H1 (cell line): ENCODE results near the gene PPP1R2B. TPM values are rescaled to one million over a fixed set of nuclear protein-coding genes. Genes with fewer than 3 reads are reported as not detected.

Source experiments
- CTCF ChIA-PET: fragments of 300-600 bp; sonication (Branson Sonifier 250); formaldehyde crosslinking; loops from one replicate; lab custom pipeline; 2021; ENCODE audit not compliant: partially characterized antibody; lab: Charles Lee
- POLR2A ChIA-PET: fragments of 300-600 bp; sonication (Branson Sonifier 250); formaldehyde crosslinking; loops from one replicate; lab custom pipeline; 2021; ENCODE audit warnings: inconsistent platforms; ENCODE audit not compliant: partially characterized antibody; lab: Charles Lee
- DNase-seq, 2 experiments: peaks; one replicate each; pipeline versions ENCODE4 v3.0.0 to v3.0.0-alpha.2; 2010 to 2022; ENCODE audit warnings: low spot score in 2 of 2, low read depth in 1 of 2, mixed read lengths in 1 of 2
- FAIRE-seq: peaks from 2 replicates; lab custom pipeline; 2011; peaks lifted over from hg19 to GRCh38; lab: Jason Lieb, UNC
- H2AFZ ChIP-seq: 2 replicates; pipeline ENCODE4 v1.8.1; 2012; ENCODE audit warnings: low read length, inconsistent platforms
- H2AK5ac ChIP-seq: 2 replicates; pipeline ENCODE4 v1.6.1; 2013; ENCODE audit warnings: low read depth, low read length
- H2BK120ac ChIP-seq: replicated peaks from 2 replicates; pipeline ENCODE3; 2013; ENCODE audit warnings: low read depth, low read length, inconsistent platforms
- H2BK12ac ChIP-seq: 2 replicates; pipeline ENCODE4 v1.6.1; 2013; ENCODE audit warnings: low read depth, low read length
- H2BK15ac ChIP-seq: 2 replicates; pipeline ENCODE4 v1.6.1; 2013; ENCODE audit warnings: low read length
- H2BK20ac ChIP-seq: 2 replicates; pipeline ENCODE4 v1.6.1; 2013; ENCODE audit warnings: low read length
- H2BK5ac ChIP-seq: 2 replicates; pipeline ENCODE4 v1.6.1; 2013; ENCODE audit warnings: low read depth, low read length
- H3K14ac ChIP-seq: 2 replicates; pipeline ENCODE4 v1.6.1; 2013; ENCODE audit warnings: inconsistent platforms; ENCODE audit not compliant: insufficient read length
- H3K18ac ChIP-seq: 2 replicates; pipeline ENCODE4 v1.6.1; 2013; ENCODE audit warnings: low read length; ENCODE audit errors: extremely low read depth
- H3K23ac ChIP-seq: 2 replicates; pipeline ENCODE4 v1.6.1; 2013; ENCODE audit warnings: inconsistent platforms; ENCODE audit not compliant: insufficient read length
- H3K23me2 ChIP-seq: 2 replicates; pipeline ENCODE4 v1.6.1; 2013; ENCODE audit warnings: low read depth, low read length
- H3K27ac ChIP-seq: 2 replicates; pipeline ENCODE4 v1.6.1; 2011; ENCODE audit warnings: low read depth, low read length, inconsistent platforms
- H3K27me3 ChIP-seq, 4 experiments: replicated peaks in 1 of 4; 1 replicate in 1 of 4; 2 replicates in 3 of 4; pipeline versions ENCODE4 v1.6.1 to v1.8.1; 2011 to 2013; ENCODE audit warnings: low read length in 3 of 4, mild to moderate bottlenecking in 3 of 4, inconsistent platforms in 2 of 4, mixed read lengths in 2 of 4, moderate library complexity in 1 of 4; ENCODE audit not compliant: control insufficient read depth in 3 of 4, insufficient read depth in 3 of 4; ENCODE audit errors: extremely low read depth in 1 of 4
- H3K36me3 ChIP-seq, 4 experiments: 2 replicates each; pipeline versions ENCODE4 v1.6.1 to v1.8.1; 2011 to 2013; ENCODE audit warnings: mild to moderate bottlenecking in 4 of 4, low read length in 3 of 4, moderate library complexity in 2 of 4, control low read depth in 1 of 4, inconsistent platforms in 1 of 4; ENCODE audit not compliant: insufficient read depth in 4 of 4, control insufficient read depth in 2 of 4
- H3K4ac ChIP-seq: replicated peaks from 2 replicates; pipeline ENCODE3; 2013; ENCODE audit warnings: low read length, low read depth, mixed read lengths, inconsistent platforms; ENCODE audit not compliant: insufficient read length
- H3K4me1 ChIP-seq, 4 experiments: replicated peaks in 1 of 4; 1 replicate in 1 of 4; 2 replicates in 3 of 4; pipeline versions ENCODE4 v1.6.1 to v1.8.1; 2011 to 2013; ENCODE audit warnings: low read length in 3 of 4, inconsistent platforms in 2 of 4, mixed read lengths in 1 of 4; ENCODE audit not compliant: insufficient read depth in 4 of 4, control insufficient read depth in 3 of 4
- H3K4me2 ChIP-seq, 2 experiments: 2 replicates each; pipeline versions ENCODE4 v1.6.1 to v1.8.1; 2011 to 2013; ENCODE audit warnings: low read depth in 2 of 2, low read length in 2 of 2, control low read depth in 1 of 2, inconsistent platforms in 1 of 2, mild to moderate bottlenecking in 1 of 2; ENCODE audit not compliant: insufficient read depth in 1 of 2
- H3K4me3 ChIP-seq, 4 experiments: fragments of 200-600, 300-600 bp in 1 of 4; sonication (generic), shearing (Covaris generic), sonication (Bioruptor Twin) in 1 of 4; 2 replicates each; pipeline versions ENCODE4 v1.5.1 to v1.8.1; 2011 to 2016; ENCODE audit warnings: low read length in 4 of 4, low read depth in 3 of 4, control low read depth in 2 of 4, inconsistent platforms in 2 of 4, mild to moderate bottlenecking in 2 of 4, mixed read lengths in 1 of 4, moderate library complexity in 1 of 4; ENCODE audit not compliant: insufficient read depth in 2 of 4; ENCODE audit errors: extremely low read depth in 1 of 4
- H3K56ac ChIP-seq: replicated peaks from 2 replicates; pipeline ENCODE3; 2013; ENCODE audit warnings: low read depth, mild to moderate bottlenecking, mixed read lengths, low read length, inconsistent platforms; ENCODE audit not compliant: insufficient read length
- H3K79me1 ChIP-seq: 2 replicates; pipeline ENCODE4 v1.6.1; 2013; ENCODE audit warnings: low read depth, low read length, control low read depth
- H3K79me2 ChIP-seq, 2 experiments: 2 replicates each; pipeline versions ENCODE4 v1.6.1 to v1.8.1; 2012 to 2013; ENCODE audit warnings: low read length in 2 of 2, mild to moderate bottlenecking in 2 of 2, inconsistent platforms in 1 of 2; ENCODE audit not compliant: insufficient read depth in 2 of 2, control insufficient read depth in 1 of 2
- H3K9ac ChIP-seq, 4 experiments: replicated peaks in 1 of 4; 1 replicate in 1 of 4; 2 replicates in 3 of 4; pipeline versions ENCODE4 v1.6.1 to v1.8.1; 2011 to 2013; ENCODE audit warnings: low read depth in 3 of 4, low read length in 3 of 4, control low read depth in 2 of 4, mild to moderate bottlenecking in 2 of 4, moderate library complexity in 2 of 4, inconsistent platforms in 1 of 4; ENCODE audit errors: extremely low read depth in 1 of 4
- H3K9me3 ChIP-seq, 2 experiments: 2 replicates each; pipeline versions ENCODE4 v1.6.1 to v1.8.1; 2012 to 2013; ENCODE audit warnings: mild to moderate bottlenecking in 2 of 2, moderate library complexity in 2 of 2, control low read depth in 1 of 2, inconsistent platforms in 1 of 2, low read depth in 1 of 2, low read length in 1 of 2, mixed read lengths in 1 of 2; ENCODE audit not compliant: insufficient read depth in 2 of 2
- H4K20me1 ChIP-seq, 2 experiments: replicated peaks in 1 of 2; 2 replicates each; pipeline versions ENCODE3 to v1.8.1; 2011 to 2013; ENCODE audit warnings: inconsistent platforms in 2 of 2, low read length in 2 of 2, mild to moderate bottlenecking in 1 of 2; ENCODE audit not compliant: insufficient read depth in 2 of 2, control insufficient read depth in 1 of 2
- H4K5ac ChIP-seq: 2 replicates; pipeline ENCODE4 v1.6.1; 2013; ENCODE audit warnings: low read length, low read depth, mixed read lengths, inconsistent platforms; ENCODE audit not compliant: insufficient read length
- H4K8ac ChIP-seq: 2 replicates; pipeline ENCODE4 v1.8.0; 2013; ENCODE audit warnings: mild to moderate bottlenecking, moderate library complexity, low read length, inconsistent platforms; ENCODE audit not compliant: insufficient read depth; ENCODE audit errors: extremely low read depth
- H4K91ac ChIP-seq: replicated peaks from 2 replicates; pipeline ENCODE3; 2013; ENCODE audit warnings: low read length, mixed read lengths, inconsistent platforms; ENCODE audit not compliant: insufficient read length
- EGR1 ChIP-seq: IDR thresholded peaks from 2 replicates; pipeline ENCODE4 v1.6.1; 2011; ENCODE audit warnings: low read depth, low read length, borderline replicate concordance
- KDM4A ChIP-seq: IDR thresholded peaks from one replicate; pipeline ENCODE4 v1.7.1; 2012; ENCODE audit warnings: low read depth, mild to moderate bottlenecking, moderate library complexity, low read length, inconsistent platforms; ENCODE audit not compliant: severe bottlenecking
- POU5F1 ChIP-seq: IDR thresholded peaks from 2 replicates; pipeline ENCODE4 v1.6.1; 2011; ENCODE audit warnings: low read depth, mild to moderate bottlenecking, low read length, moderate library complexity
- RFX5 ChIP-seq: IDR thresholded peaks from 2 replicates; pipeline ENCODE4 v1.6.1; 2011; ENCODE audit warnings: low read depth, low read length, improper control_type of control experiment, borderline replicate concordance
- SP2 ChIP-seq: IDR thresholded peaks from 2 replicates; pipeline ENCODE4 v1.6.1; 2012; ENCODE audit warnings: mild to moderate bottlenecking, low read length, inconsistent platforms
- USF2 ChIP-seq: IDR thresholded peaks from 2 replicates; pipeline ENCODE4 v1.6.1; 2011; ENCODE audit warnings: low read length, improper control_type of control experiment
- WGBS, 2 experiments: shearing (Covaris generic) in 1 of 2; methylation state at CpG; one replicate each; pipeline versions ENCODE4 v1.1.6 to v1.1.7; 2013 to 2015; ENCODE audit warnings: low lambda C conversion rate in 2 of 2, mixed read lengths in 2 of 2, inconsistent platforms in 1 of 2, low coverage in 1 of 2, missing lambda C conversion rate in 1 of 2; ENCODE audit not compliant: insufficient replicate concordance in 2 of 2, insufficient coverage in 1 of 2, insufficient read length in 1 of 2; ENCODE audit errors: extremely low coverage in 1 of 2, missing lambda C conversion rate in 1 of 2; 5-methylcytosine and 5-hydroxymethylcytosine counted together
- polyA plus RNA-seq, 7 experiments: library from polyadenylated mRNA; depleted of rRNA in 3 of 7; stranded (reverse) in 5 of 7; unstranded in 2 of 7; fragments of >200 nt in 5 of 7; fragments of 200-250 nt in 2 of 7; gene quantifications; 1 replicate in 5 of 7; 2 replicates in 1 of 7; 4 replicates in 1 of 7; pipeline versions ENCODE4 v1.2.1 to v1.2.3, GENCODE V29; 2011 to 2013; ENCODE audit warnings: missing spikeins in 2 of 7, mixed read lengths in 2 of 7
- total RNA-seq: library from RNA; stranded (reverse); fragmentation: NEBNext Ultra II Directional; extraction: Animal tissue kit (Norgen Biotek cat#: 25700); gene quantifications from 2 replicates; pipeline ENCODE4 v1.2.1, GENCODE V29; 2021

Gene PPP1R2B
- total and polyA plus RNA-seq, 2 of the 8 experiments (the other 6 are each of a cell fraction or from before 2014, with no cell fraction given), result not detected

DNA sequence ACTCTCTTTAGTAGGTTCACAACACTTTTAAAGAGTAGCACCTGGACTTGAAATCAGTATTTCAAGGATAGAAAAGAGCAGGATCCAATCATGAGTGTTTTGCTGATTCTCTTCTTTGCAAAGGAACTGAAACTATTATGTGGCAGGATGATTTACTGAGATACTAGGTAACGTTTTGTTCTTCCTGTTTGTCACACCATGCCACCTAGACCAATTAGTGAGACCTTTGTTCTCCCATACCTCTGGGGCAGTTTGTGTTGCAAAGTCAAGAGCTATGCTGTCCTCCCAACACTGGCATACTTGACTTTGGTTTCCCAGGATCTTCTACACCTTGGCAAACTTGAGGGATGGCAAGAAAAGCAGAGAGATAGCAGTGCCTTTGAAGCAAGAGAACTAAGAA, 43.4 kb downstream of the PPP1R2B start:
- Histone ChIP-seq H4K8ac (no peak overlapping the region), H2BK5ac (no peak overlapping the region), H3K9ac (no peak overlapping the region), H3K27me3 (no peaks in the 10 kb centered on the region), H3K9me3 (no peaks in the 10 kb centered on the region), H2BK12ac (0 out of 2 replicates have a peak overlapping the region, but pooled peaks have one; percentile 44), H3K23me2 (no peaks in the 10 kb centered on the region), H3K4me2 (no peak overlapping the region), H3K23ac (no peak overlapping the region), H3K4me1 (no peaks in the 10 kb centered on the region), H3K56ac (no peak overlapping the region), H3K79me2 (no peaks in the 10 kb centered on the region), H3K18ac (0 out of 2 replicates have a peak overlapping the region, but pooled peaks have one; percentile 4), H3K4me3 (no peak overlapping the region), H3K4ac (no peak overlapping the region), H2AFZ (no peak overlapping the region), H4K5ac (no peak overlapping the region), H3K27ac (no peak overlapping the region), H2BK15ac (no peak overlapping the region), H3K36me3 (no peaks in the 10 kb centered on the region), H2AK5ac (no peak overlapping the region), H4K91ac (no peak overlapping the region), H4K20me1 (no peaks in the 10 kb centered on the region), H3K79me1 (no peaks in the 10 kb centered on the region), H3K14ac (no peak overlapping the region), H2BK20ac (no peak overlapping the region), H2BK120ac (no peak overlapping the region)
- 75% methylated on average over 1 of the region's 1 CpG; no CpG with 5 or more reads in 1 of the 2 experiments for WGBS, 2 experiments
- DNase-seq, result no peak
- ChIA-PET POLR2A (interaction anchor here (0.5 kb wide), 1 partner anchor 41 kb away, joined by 3 read pairs; no protein-coding TSS in a partner anchor), CTCF (interaction anchor here (0.7 kb wide), 1 partner anchor 57 kb away, joined by 4 read pairs; no protein-coding TSS in a partner anchor)
- no peak for FAIRE-seq
- no peak for TF ChIP-seq KDM4A
- no peak for TF ChIP-seq USF2
- TF ChIP-seq POU5F1, result no peak
- no peak for TF ChIP-seq SP2
- no peak for TF ChIP-seq RFX5
- no peak for TF ChIP-seq EGR1
